Liver (tissue), 9 donors: ENCODE results near the gene PHLPP1. TPM values are rescaled to one million over a fixed set of nuclear protein-coding genes. Genes with fewer than 3 reads are reported as not detected.

Source experiments
- DNase-seq: peaks from one replicate; pipeline ENCODE4 v3.0.0-alpha.2; 2017; ENCODE audit warnings: low spot score
- H3K27ac ChIP-seq, 2 donors: one replicate each; pipeline ENCODE4 v1.7.0; 2013; ENCODE audit warnings: inconsistent platforms in 2 of 2, low read length in 2 of 2, control low read depth in 1 of 2, low read depth in 1 of 2, mild to moderate bottlenecking in 1 of 2
- H3K27me3 ChIP-seq, 4 donors: one replicate each; pipeline versions ENCODE4 v1.6.1 to v1.7.0; 2013; ENCODE audit warnings: low read length in 3 of 4, inconsistent platforms in 1 of 4, mild to moderate bottlenecking in 1 of 4, moderate library complexity in 1 of 4; ENCODE audit not compliant: control insufficient read depth in 4 of 4, insufficient read depth in 4 of 4
- H3K36me3 ChIP-seq, 4 donors: one replicate each; pipeline versions ENCODE4 v1.6.1 to v1.7.0; 2013; ENCODE audit warnings: low read length in 3 of 4, mild to moderate bottlenecking in 3 of 4, low read depth in 1 of 4, moderate library complexity in 1 of 4; ENCODE audit not compliant: control insufficient read depth in 4 of 4, insufficient read depth in 3 of 4
- H3K4me1 ChIP-seq, 4 donors: one replicate each; pipeline versions ENCODE4 v1.6.1 to v1.7.0; 2013; ENCODE audit warnings: low read length in 3 of 4, mild to moderate bottlenecking in 3 of 4, moderate library complexity in 1 of 4; ENCODE audit not compliant: control insufficient read depth in 4 of 4, insufficient read depth in 4 of 4
- H3K4me3 ChIP-seq, 3 donors: one replicate each; pipeline versions ENCODE4 v1.6.1 to v1.7.0; 2013; ENCODE audit warnings: low read length in 3 of 3, control low read depth in 1 of 3, low read depth in 1 of 3, mild to moderate bottlenecking in 1 of 3
- H3K9ac ChIP-seq, 2 donors: one replicate each; pipeline ENCODE4 v1.7.0; 2013; ENCODE audit warnings: low read length in 2 of 2, mild to moderate bottlenecking in 2 of 2, moderate library complexity in 2 of 2, control low read depth in 1 of 2, low read depth in 1 of 2
- H3K9me3 ChIP-seq, 4 donors: one replicate each; pipeline versions ENCODE4 v1.6.1 to v1.7.0; 2013; ENCODE audit warnings: low read length in 3 of 4; ENCODE audit not compliant: control insufficient read depth in 4 of 4
- EGR1 ChIP-seq, 2 donors: IDR thresholded peaks; 2 replicates each; pipeline ENCODE4 v1.6.1; 2016 to 2018; ENCODE audit warnings: antibody characterized with exemption in 2 of 2, low read depth in 2 of 2
- FOXA1 ChIP-seq: IDR thresholded peaks from 2 replicates; pipeline ENCODE4 v1.6.1; 2016; ENCODE audit warnings: antibody characterized with exemption
- FOXA2 ChIP-seq: IDR thresholded peaks from 2 replicates; pipeline ENCODE4 v1.6.1; 2016; ENCODE audit warnings: antibody characterized with exemption
- GABPA ChIP-seq, 2 donors: IDR thresholded peaks in 1 of 2; conservative IDR thresholded peaks in 1 of 2; 2 replicates each; pipeline ENCODE4 v1.6.1; 2016; ENCODE audit warnings: antibody characterized with exemption in 2 of 2, mild to moderate bottlenecking in 1 of 2, moderate library complexity in 1 of 2
- HNF4A ChIP-seq, 2 donors: conservative IDR thresholded peaks; 2 replicates each; pipeline ENCODE4 v1.6.1; 2016; ENCODE audit warnings: antibody characterized with exemption in 2 of 2, mild to moderate bottlenecking in 2 of 2
- HNF4G ChIP-seq: IDR thresholded peaks from 2 replicates; pipeline ENCODE4 v1.6.1; 2016; ENCODE audit warnings: antibody characterized with exemption
- JUND ChIP-seq, 2 donors: IDR thresholded peaks; 2 replicates each; pipeline ENCODE4 v1.6.1; 2016; ENCODE audit warnings: antibody characterized with exemption in 2 of 2
- NR2F2 ChIP-seq: IDR thresholded peaks from 2 replicates; pipeline ENCODE4 v1.6.1; 2016; ENCODE audit warnings: antibody characterized with exemption
- RAD21 ChIP-seq, 2 donors: IDR thresholded peaks; 2 replicates each; pipeline ENCODE4 v1.6.1; 2016; ENCODE audit warnings: antibody characterized with exemption in 2 of 2, mild to moderate bottlenecking in 2 of 2
- RXRA ChIP-seq, 2 donors: IDR thresholded peaks; 2 replicates each; pipeline ENCODE4 v1.6.1; 2017 to 2018; ENCODE audit warnings: antibody characterized with exemption in 2 of 2, mild to moderate bottlenecking in 1 of 2
- SP1 ChIP-seq: IDR thresholded peaks from 2 replicates; pipeline ENCODE4 v1.6.1; 2018; ENCODE audit warnings: antibody characterized with exemption, mild to moderate bottlenecking
- TAF1 ChIP-seq: conservative IDR thresholded peaks from 2 replicates; pipeline ENCODE4 v1.6.1; 2016; ENCODE audit warnings: antibody characterized with exemption, mild to moderate bottlenecking
- YY1 ChIP-seq: IDR thresholded peaks from 2 replicates; pipeline ENCODE4 v1.6.1; 2016; ENCODE audit warnings: antibody characterized with exemption, mild to moderate bottlenecking
- WGBS: extraction: QIAGEN DNeasy Blood & Tissue Kit; methylation state at CpG from one replicate; pipeline ENCODE4 v1.1.7; 2013; 5-methylcytosine and 5-hydroxymethylcytosine counted together
- polyA plus RNA-seq, 2 donors: library from polyadenylated mRNA; stranded (reverse) in 1 of 2; unstranded in 1 of 2; fragments of 200-250 nt in 1 of 2; fragments of >200 nt in 1 of 2; fragmentation: Nextera tagmentation in 1 of 2; extraction: Ambion mirVana in 1 of 2; gene quantifications; one replicate each; pipeline versions ENCODE4 v1.2.1 to v1.2.3, GENCODE V29; 2013 to 2015
- total RNA-seq, 2 donors: library from RNA; depleted of rRNA; stranded (reverse); fragments of >200 nt; gene quantifications; one replicate each; pipeline ENCODE4 v1.2.3, GENCODE V29; 2014
- TF ChIP-seq, protein P1 (sequence below): IDR thresholded peaks from 2 replicates; pipeline ENCODE4 v1.6.1; 2016; ENCODE audit warnings: antibody characterized with exemption, mild to moderate bottlenecking
- TF ChIP-seq, protein P2 (sequence below): IDR thresholded peaks from 2 replicates; pipeline ENCODE4 v1.6.1; 2016; ENCODE audit warnings: antibody characterized with exemption
- TF ChIP-seq, protein P3 (sequence below): IDR thresholded peaks from 2 replicates; pipeline ENCODE4 v1.6.1; 2016; ENCODE audit warnings: antibody characterized with exemption
- donor health status: healthy.
- donor health status: healthy.
- donor health status: healthy.
- donor health status: healthy.
- donor health status: healthy.

The PHLPP1 gene
- total and polyA plus RNA-seq, 4 donors: 4.2 to 14.5 (median 8.6) TPM

DNA sequence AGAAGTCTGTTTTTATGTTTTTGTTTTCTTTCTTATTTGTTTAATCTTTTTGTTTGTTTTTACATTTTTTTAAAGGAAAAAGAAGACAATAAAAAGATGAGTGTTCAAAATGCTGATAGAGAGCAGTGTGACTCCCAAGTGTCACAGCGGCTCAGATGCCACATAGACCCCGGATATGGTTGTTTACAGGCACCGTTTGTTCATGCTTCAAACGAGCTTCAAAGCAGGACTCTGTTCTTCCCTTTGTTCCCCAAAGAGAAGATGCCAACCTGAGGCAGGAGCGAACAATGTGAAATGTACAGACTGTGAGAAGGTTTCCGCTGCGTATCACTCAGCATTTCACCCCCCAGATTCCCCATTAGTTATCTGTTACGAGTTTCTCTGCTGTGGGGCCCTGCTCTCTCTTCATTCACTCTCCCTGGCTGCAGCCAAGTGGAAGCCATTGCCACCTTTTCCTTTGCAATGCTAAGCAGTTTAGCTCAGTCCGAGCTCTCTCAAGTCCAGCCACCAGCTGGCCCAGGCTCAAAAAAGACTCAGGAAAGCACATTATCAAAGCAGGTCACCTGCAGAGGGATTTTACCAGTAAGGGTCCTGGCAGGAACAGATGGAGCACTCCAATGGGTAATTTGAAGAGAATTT, 36.4 kb upstream of the PHLPP1 start (continued):
- no peak for TF ChIP-seq GABPA (IDR thresholded peaks at IDR 0.05 in 1 of 2, conservative IDR thresholded peaks at IDR 0.05 in 1 of 2)

DNA sequence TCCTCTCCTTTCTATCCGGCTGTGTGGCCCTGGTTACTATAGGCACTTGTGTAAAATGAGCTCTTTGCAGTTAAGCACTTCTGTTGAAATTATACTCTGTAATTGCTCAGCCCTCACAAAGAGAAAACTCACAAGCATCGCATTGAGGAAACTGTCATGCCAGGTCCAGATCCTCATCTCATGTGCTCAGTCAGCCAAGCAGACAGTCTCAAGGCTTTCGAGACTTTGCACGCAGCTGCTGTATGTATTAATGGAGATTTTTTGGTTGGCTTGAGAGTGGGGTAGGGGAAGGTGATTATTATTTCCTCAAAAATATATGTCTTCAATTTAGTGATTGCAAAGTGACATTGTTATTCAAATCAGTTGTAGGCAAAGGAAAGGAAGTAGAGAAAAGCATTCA, 33.0 kb upstream of the PHLPP1 start:
- DNase-seq: no peak
- H3K27me3 ChIP-seq: no peaks in the 10 kb centered on the region
- H3K9ac ChIP-seq: no peak overlapping the region
- 75% methylated on average over 4 of the region's 4 CpGs for WGBS
- no peak overlapping the region for H3K27ac ChIP-seq
- H3K36me3 ChIP-seq: no peaks in the 10 kb centered on the region
- no peak for TF ChIP-seq GABPA (IDR thresholded peaks at IDR 0.05 in 1 of 2, conservative IDR thresholded peaks at IDR 0.05 in 1 of 2)
- TF ChIP-seq, protein P1, sequence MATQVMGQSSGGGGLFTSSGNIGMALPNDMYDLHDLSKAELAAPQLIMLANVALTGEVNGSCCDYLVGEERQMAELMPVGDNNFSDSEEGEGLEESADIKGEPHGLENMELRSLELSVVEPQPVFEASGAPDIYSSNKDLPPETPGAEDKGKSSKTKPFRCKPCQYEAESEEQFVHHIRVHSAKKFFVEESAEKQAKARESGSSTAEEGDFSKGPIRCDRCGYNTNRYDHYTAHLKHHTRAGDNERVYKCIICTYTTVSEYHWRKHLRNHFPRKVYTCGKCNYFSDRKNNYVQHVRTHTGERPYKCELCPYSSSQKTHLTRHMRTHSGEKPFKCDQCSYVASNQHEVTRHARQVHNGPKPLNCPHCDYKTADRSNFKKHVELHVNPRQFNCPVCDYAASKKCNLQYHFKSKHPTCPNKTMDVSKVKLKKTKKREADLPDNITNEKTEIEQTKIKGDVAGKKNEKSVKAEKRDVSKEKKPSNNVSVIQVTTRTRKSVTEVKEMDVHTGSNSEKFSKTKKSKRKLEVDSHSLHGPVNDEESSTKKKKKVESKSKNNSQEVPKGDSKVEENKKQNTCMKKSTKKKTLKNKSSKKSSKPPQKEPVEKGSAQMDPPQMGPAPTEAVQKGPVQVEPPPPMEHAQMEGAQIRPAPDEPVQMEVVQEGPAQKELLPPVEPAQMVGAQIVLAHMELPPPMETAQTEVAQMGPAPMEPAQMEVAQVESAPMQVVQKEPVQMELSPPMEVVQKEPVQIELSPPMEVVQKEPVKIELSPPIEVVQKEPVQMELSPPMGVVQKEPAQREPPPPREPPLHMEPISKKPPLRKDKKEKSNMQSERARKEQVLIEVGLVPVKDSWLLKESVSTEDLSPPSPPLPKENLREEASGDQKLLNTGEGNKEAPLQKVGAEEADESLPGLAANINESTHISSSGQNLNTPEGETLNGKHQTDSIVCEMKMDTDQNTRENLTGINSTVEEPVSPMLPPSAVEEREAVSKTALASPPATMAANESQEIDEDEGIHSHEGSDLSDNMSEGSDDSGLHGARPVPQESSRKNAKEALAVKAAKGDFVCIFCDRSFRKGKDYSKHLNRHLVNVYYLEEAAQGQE: no peak
- no peak for TF ChIP-seq HNF4G
- H3K4me1 ChIP-seq: no peaks in the 10 kb centered on the region
- H3K9me3 ChIP-seq: no peaks in the 10 kb centered on the region
- no peak overlapping the region for H3K4me3 ChIP-seq

DNA sequence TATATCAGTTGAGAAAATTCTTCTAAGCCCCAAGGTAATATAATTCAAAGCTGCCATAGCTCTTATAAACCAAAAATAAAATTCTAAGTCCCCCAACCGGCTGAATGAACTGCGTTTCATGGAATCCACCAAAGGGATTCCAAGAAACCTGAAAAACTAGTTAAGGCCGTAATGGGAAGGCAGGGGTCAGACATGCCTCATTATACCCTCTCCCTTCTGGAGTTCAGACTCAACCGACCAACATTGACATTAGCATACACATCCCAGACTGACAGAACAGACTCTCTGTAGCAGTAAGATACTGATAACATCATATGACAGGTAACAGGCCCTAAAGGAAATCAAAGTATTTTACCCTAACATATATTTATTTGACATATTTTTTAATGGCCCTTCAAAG, 31.4 kb upstream of the PHLPP1 start:
- 93% methylated on average over 4 of the region's 4 CpGs for WGBS
- peaks cover 3 to 8% (median 5%) of the 10 kb centered on the region in 4 donors for H3K9me3 ChIP-seq
- H3K36me3 ChIP-seq: no peaks in the 10 kb centered on the region
- DNase-seq: no peak
- no peak overlapping the region for H3K9ac ChIP-seq
- no peaks in the 10 kb centered on the region for H3K27me3 ChIP-seq
- H3K27ac ChIP-seq: no peak overlapping the region
- no peak overlapping the region for H3K4me3 ChIP-seq
- TF ChIP-seq YY1: no peak
- TF ChIP-seq FOXA1: no peak
- TF ChIP-seq EGR1 (IDR thresholded peaks at IDR 0.05; ENCODE audit: low read depth in 2 of 2): no peak
- no peak for TF ChIP-seq GABPA (IDR thresholded peaks at IDR 0.05 in 1 of 2, conservative IDR thresholded peaks at IDR 0.05 in 1 of 2)
- no peak for TF ChIP-seq FOXA2
- TF ChIP-seq, protein P2, sequence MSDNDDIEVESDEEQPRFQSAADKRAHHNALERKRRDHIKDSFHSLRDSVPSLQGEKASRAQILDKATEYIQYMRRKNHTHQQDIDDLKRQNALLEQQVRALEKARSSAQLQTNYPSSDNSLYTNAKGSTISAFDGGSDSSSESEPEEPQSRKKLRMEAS: no peak
- no peaks in the 10 kb centered on the region for H3K4me1 ChIP-seq

DNA sequence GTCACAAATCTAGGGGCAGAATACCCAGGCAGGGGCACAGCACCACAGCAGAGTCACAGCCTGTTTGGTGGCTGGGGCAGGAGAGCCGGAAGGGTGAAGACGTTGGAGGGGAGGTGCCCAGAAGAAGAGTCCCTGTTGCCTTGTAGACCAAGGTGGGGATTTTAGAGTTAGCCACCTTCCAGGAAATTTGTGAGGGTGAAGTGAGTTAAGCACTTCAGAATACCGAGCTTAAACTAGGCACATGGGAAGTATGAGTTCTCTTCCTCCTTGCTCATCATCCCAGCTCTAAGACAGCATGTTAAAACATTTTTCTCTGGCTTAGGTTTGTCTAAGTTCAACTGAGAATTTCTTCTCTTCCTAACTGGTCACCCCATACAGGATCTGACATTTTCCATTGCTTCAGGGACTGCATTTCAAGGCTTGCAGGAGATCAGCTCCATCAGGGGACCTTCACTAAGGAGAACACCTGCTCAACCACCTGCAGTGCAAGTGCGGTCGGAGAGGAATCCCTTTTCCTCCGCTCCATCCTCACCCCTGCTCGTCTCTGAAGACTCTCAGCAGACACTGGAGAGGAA, 26.5 kb upstream of the PHLPP1 start:
- WGBS: 95% methylated on average over 7 of the region's 7 CpGs
- peaks cover 0 to 5% (median 0%) of the 10 kb centered on the region in 4 donors for H3K4me1 ChIP-seq
- no peak overlapping the region for H3K4me3 ChIP-seq
- no peak for DNase-seq
- H3K27me3 ChIP-seq: no peaks in the 10 kb centered on the region
- H3K9me3 ChIP-seq: peaks cover 7 to 13% (median 9%) of the 10 kb centered on the region in 4 donors
- no peak for TF ChIP-seq HNF4A (conservative IDR thresholded peaks at IDR 0.05)
- TF ChIP-seq JUND (IDR thresholded peaks at IDR 0.05): no peak
- no peak for TF ChIP-seq RXRA (IDR thresholded peaks at IDR 0.05)
- TF ChIP-seq, protein P3, sequence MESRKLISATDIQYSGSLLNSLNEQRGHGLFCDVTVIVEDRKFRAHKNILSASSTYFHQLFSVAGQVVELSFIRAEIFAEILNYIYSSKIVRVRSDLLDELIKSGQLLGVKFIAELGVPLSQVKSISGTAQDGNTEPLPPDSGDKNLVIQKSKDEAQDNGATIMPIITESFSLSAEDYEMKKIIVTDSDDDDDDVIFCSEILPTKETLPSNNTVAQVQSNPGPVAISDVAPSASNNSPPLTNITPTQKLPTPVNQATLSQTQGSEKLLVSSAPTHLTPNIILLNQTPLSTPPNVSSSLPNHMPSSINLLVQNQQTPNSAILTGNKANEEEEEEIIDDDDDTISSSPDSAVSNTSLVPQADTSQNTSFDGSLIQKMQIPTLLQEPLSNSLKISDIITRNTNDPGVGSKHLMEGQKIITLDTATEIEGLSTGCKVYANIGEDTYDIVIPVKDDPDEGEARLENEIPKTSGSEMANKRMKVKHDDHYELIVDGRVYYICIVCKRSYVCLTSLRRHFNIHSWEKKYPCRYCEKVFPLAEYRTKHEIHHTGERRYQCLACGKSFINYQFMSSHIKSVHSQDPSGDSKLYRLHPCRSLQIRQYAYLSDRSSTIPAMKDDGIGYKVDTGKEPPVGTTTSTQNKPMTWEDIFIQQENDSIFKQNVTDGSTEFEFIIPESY: no peak
- TF ChIP-seq SP1: no peak
- TF ChIP-seq FOXA2: no peak
- TF ChIP-seq TAF1: no peak
- TF ChIP-seq NR2F2: no peak
- TF ChIP-seq YY1: no peak
- TF ChIP-seq HNF4G: no peak
- TF ChIP-seq RAD21 (IDR thresholded peaks at IDR 0.05): no peak
- no peak for TF ChIP-seq GABPA (IDR thresholded peaks at IDR 0.05 in 1 of 2, conservative IDR thresholded peaks at IDR 0.05 in 1 of 2)
- H3K36me3 ChIP-seq: no peaks in the 10 kb centered on the region
- H3K27ac ChIP-seq: no peak overlapping the region
- H3K9ac ChIP-seq: no peak overlapping the region
